GM08714 (cell line): ENCODE data around the gene SPEN.

Source experiments
- H3K4me3 ChIP-seq: fragments of 200-500 bp; sonication (Bioruptor generic); 2 replicates; pipeline ENCODE4 v1.5.1; 2014; ENCODE audit warnings: mild to moderate bottlenecking, low read length, inconsistent platforms
- ZNF274 ChIP-seq: IDR thresholded peaks from 2 replicates; pipeline ENCODE4 v1.6.1; 2012; ENCODE audit warnings: mild to moderate bottlenecking, low read depth, low read length

Gene SPEN

GRCh38 chr1:15955552-15955951, 108.0 kb downstream of the SPEN start:
- TF ChIP-seq ZNF274 = no peak
- H3K4me3 ChIP-seq = no peak overlapping the region

GRCh38 chr1:15956150-15956549, 108.6 kb downstream of the SPEN start:
- no peak for TF ChIP-seq ZNF274
- no peak overlapping the region for H3K4me3 ChIP-seq

DNA sequence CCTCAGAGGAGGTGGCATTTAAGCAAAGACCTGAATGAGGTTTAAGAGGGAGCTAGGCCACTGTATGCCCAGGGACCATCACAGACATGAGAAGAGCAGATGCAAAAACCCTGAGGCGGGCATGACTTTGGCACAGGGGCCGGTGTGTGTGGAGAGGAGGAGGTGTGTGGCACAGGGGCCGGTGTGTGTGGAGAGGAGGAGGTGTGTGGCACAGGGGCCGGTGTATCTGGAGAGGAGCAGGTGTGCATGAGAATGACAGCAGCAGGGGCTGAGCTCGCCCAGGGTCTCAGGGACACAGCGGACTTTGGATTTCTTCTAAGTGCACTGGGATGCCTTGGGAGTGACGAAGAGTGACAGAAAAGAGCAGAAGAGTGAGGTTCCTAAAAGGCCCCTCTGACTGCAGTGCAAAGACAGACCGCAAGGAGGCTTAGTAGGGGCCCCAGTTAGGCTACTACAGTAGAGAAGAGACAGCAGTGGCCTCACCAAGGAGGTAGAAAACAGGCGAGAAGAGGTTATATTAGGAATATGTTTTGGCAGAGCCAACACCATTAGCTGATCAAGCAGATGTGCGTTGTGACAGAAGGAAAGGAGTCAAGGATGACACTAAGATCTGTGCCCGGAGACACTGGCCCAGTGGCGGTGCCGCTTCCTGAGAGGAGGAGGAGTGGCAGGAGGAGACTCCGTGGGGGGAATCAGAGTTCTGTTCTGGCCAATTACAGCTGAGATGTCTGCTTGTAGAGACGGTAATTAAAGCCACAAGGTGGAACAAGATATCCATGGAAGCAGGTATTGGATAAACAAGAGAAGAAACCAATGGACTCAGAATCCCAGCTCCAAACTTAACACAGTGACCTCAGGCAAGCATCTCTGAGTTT, 110.0 kb downstream of the SPEN start:
- H3K4me3 ChIP-seq = no peak overlapping the region
- no peak for TF ChIP-seq ZNF274

- no peak overlapping the region for H3K4me3 ChIP-seq
- TF ChIP-seq ZNF274 = no peak
Observed at GRCh38 chr1:15958111-15958510, 110.6 kb downstream of the SPEN start.

- no peak for TF ChIP-seq ZNF274
- H3K4me3 ChIP-seq = no peak overlapping the region
Observed at GRCh38 chr1:15958793-15959192, 111.3 kb downstream of the SPEN start.

DNA sequence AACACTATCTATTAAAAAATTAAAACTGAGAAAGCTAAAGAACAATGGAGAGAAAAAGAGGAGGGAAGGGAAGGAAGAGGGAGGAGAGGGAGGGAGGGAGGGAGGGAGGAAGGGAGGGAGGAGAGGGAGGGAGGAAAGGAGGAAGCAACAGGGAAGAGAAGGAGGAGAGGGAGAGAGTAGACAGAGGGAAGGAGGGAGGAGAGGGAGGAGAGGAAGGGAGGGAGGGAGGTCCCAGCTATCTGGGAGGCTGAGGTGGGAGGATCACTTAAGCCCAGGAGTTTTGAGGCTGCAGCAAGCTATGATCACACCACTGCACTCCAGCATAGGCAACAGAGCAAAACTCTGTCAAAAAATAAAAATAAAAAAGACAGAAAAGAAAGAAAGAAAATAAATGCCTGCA, 111.9 kb downstream of the SPEN start:
- H3K4me3 ChIP-seq = no peak overlapping the region
- TF ChIP-seq ZNF274 = no peak

DNA sequence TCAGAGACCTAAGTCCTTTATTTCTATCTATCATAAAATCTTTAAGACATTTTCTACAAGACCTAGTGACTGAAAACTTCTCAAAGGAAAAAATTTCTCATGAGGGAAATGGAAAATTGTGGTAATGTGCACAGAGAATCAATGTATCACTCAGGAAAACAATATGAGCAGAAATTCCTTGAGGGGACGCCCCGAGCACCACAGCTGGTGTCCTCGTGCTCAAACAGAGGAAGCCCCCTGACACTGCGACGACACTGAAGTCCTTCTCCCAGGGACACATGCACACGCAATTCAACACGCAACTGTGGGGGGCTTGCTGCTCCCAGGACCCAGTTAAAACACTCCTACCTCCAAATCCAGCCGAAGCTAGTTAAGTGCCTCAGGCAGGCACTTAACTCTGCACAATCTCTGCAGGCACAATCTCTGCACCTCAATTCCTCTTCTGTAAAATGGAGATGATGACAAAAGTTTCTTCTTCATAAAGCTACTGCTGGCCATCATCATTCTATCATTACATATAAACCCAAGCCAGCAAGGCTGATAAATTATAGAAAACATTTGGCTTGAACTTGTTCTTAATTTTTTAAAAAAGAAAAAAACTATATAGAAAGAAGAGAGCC, 112.4 kb downstream of the SPEN start:
- no peak for TF ChIP-seq ZNF274
- no peak overlapping the region for H3K4me3 ChIP-seq

DNA sequence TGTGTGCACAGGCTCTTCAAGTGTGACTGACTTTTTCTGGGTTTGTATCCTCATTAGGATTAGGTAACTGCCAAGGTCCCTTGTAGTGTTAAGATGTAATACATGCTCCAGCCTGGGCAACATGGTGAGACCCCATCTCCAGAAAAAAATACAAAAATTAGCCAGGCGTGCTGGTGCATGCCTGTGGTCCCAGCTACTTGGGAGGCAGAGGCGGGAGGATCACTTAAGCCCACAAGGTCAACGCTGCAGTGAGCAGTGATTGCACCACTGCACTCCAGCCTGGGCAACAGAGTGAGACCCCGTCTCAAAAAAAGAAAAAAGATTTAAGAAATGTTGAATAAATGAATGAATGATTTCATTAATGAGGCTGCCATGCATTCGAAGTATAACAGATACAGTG, 113.3 kb downstream of the SPEN start:
- no peak overlapping the region for H3K4me3 ChIP-seq
- TF ChIP-seq ZNF274 = no peak

DNA sequence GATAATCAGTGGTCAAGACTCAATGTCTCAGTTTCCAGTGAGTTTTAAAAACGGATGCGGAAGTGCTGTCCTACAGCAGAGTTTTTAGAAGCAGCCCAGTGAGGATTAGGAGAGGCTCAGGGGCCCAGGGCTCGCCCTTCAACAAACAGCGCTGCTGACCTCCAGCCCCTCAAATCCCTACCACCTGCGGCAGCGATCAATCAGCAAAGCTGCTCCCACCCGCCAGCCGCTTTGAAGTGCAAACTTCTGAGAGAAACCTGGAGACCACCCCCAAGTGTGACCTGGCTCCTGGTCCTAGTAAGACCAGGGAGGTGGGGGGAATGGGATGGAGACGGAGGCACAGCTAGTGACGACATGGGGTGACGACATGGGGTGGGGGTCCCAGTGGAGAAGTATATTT, 114.0 kb downstream of the SPEN start:
- no peak overlapping the region for H3K4me3 ChIP-seq
- no peak for TF ChIP-seq ZNF274

- no peak for TF ChIP-seq ZNF274
- H3K4me3 ChIP-seq = no peak overlapping the region
Observed at GRCh38 chr1:15962176-15962575, 114.7 kb downstream of the SPEN start.

DNA sequence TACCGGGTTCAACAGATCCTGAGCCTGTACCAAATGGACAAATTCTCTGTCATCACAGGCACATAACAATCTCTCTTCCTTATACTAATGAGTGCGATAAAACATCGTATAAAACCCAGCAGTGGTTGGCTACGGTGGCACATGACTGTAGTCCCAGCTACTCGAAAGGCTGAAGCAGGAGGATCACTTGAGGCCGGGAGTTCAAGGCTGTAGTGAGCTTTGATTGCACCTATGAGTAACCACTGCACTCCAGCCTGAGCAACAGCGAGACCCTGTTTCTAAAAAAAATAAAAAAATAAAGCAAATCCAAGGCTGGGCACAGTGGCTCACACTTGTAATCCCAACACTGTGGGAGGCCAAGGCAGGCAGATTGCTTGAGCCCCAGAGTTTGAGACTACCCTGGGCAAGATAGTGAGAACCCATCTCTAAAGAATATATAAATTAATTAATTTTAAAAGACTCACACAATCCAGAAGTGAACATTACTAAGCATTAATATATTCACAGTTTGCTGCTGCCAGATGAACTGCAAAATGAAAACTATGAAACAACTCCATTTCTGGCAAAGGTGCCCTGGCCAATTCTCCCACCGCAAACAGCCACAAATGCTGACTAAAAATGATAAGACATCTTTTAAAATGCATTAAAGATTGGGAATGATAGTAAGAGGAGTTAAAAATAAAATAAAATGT, 115.3 kb downstream of the SPEN start:
- H3K4me3 ChIP-seq = no peak overlapping the region
- no peak for TF ChIP-seq ZNF274

- H3K4me3 ChIP-seq = peak overlapping the region; percentile 57; the same call in 1 of the 2 replicates
- TF ChIP-seq ZNF274 = no peak
Observed at GRCh38 chr1:15963363-15963967, 116.0 kb downstream of the SPEN start.

DNA sequence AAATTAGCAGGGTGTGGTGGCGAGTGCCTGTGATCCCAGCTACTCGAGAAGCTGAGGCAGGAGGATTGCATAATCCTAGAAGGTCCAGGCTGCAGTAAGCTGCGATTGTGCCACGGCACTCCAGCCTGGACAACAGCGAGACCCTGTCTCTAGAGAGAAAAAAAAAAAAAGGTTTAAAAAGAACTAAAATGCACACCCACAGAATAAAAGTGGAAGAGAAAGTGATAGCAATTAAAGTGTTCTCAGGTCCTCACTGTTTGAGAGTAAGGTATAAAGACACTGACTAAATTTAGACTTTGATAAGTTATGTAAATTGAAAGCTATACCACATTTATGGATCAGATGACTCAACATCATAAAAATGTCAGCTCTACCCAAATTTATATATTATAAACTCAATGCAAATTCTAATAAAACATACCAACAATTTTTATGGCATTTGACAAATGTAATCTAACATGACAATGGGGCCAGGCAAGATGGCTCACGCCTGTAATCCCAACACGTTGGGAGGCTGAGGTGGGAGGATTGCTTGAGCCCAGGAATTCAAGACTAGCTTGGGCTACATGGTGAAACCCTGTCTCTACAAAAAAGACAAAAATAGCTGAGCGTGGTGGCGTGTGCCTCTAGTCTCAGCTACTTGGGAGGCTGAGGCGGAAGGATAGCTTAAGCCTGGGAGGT, 116.6 kb downstream of the SPEN start:
- peak overlapping the region; percentile 57; the same call in 1 of the 2 replicates for H3K4me3 ChIP-seq
- TF ChIP-seq ZNF274 = no peak
